ENCODE data around the gene KCNIP2. TPM values are rescaled to one million over a fixed set of nuclear protein-coding genes. Genes with fewer than 3 reads are reported as not detected.

KCNIP2 gene
- total and polyA plus RNA-seq, 2 of the 4 experiments (the other 2 are of a cell fraction): under 0.01 to 0.87 TPM

DNA sequence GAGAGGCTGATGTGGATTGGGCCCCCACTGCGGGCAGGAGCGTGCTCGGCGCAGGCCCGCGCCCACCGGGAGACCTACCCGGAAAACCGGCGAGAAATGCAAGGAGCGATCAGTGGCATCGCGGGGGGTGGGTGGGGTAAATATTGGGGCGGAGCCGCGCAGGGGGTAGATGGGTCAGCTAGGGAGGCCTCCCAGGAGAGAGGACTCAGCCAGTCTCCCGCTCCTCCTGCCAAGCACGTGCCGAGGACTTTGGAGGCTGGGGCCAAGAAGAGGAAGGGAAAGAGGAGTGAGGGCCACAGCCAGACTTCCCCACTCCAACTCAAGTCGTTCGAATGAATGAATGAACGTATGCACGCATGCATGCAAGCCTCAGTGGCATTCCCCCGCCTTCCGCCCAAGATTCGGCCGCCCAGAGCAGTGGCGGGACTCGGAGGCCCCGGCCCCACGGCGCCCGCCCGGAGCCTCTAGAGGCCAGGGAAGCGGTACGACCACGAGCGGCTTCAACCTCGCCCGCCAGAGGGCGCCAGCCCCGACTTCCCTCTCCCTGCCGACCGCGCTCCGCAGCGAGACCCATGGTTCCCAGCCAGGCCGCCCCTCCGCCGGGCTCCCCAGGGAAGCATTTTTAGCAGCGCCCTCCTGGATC, 63.9 kb downstream of the KCNIP2 start:
- H2AFZ ChIP-seq (replicated peaks; ENCODE audit: low read length, poor library complexity): peak overlapping the region; percentile 77
- dilution Hi-C loops (cut with HindIII; ENCODE audit: low sequenced_read_pairs, unreplicated experiment) (no loop called here), in situ Hi-C loops (cut with MboI; ENCODE audit: low sequenced_read_pairs) (loop anchor here (5.0 kb wide), 2 partner anchors 172 to 567 kb away; no protein-coding TSS in a partner anchor), intact Hi-C loops (cut with micrococcal nuclease) (loop anchor here (10.0 kb wide), 1 partner anchor 485 kb away; no protein-coding TSS in a partner anchor)
- DNase-seq: peak; percentile 46
- peak overlapping the region; percentile 72 for H3K23ac ChIP-seq (ENCODE audit: low read depth, low read length)
- peaks cover 40% of the 10 kb centered on the region for H4K20me1 ChIP-seq (ENCODE audit: insufficient read depth, low read length)
- no peak overlapping the region for H2BK20ac ChIP-seq (ENCODE audit: low read depth, low read length)
- no peak overlapping the region for H4K5ac ChIP-seq (ENCODE audit: low read depth, low read length)
- peak overlapping the region; percentile 94 for H2AK9ac ChIP-seq (replicated peaks; ENCODE audit: low read depth, low read length, poor library complexity)
- no peak overlapping the region for H2BK5ac ChIP-seq (ENCODE audit: low read depth, low read length, poor library complexity, severe bottlenecking)
- ATAC-seq (ENCODE audit: low read depth): peak; percentile 34
- H2BK15ac ChIP-seq (ENCODE audit: low read depth, low read length): no peak overlapping the region
- no peak overlapping the region for H2AK5ac ChIP-seq (ENCODE audit: low read depth, low read length)
- H4K8ac ChIP-seq (ENCODE audit: low read depth in 2 of 2, low read length in 2 of 2): peak overlapping the region in 1 of 2 experiments; percentile 56; a peak in 1 of 4 replicates
- no peak overlapping the region for H3K4me3 ChIP-seq (ENCODE audit: insufficient read depth, low read depth, low read length)
- peaks cover 31% of the 10 kb centered on the region for H3K27me3 ChIP-seq (ENCODE audit: control insufficient read depth, insufficient read depth, low read length)
- no peak overlapping the region for H3K4ac ChIP-seq (ENCODE audit: low read depth, low read length)
- no peaks in the 10 kb centered on the region for H3K9me3 ChIP-seq (ENCODE audit: control insufficient read depth, insufficient read depth, low read length)
- H3K4me2 ChIP-seq (ENCODE audit: low read depth, low read length): peak overlapping the region; percentile 73; the same call in 1 of the 2 replicates
- H3K4me1 ChIP-seq (ENCODE audit: control insufficient read depth, insufficient read depth, low read length): peaks cover 13% of the 10 kb centered on the region
- H3K79me1 ChIP-seq (ENCODE audit: low read depth in 1 of 2, low read length in 2 of 2): peaks cover 14 to 40% of the 10 kb centered on the region in 2 experiments; a peak in 3 of 4 replicates
- no peak overlapping the region for H3K14ac ChIP-seq (replicated peaks; ENCODE audit: low read depth, low read length)
- POLR2A ChIA-PET (ENCODE audit: unreplicated experiment): no interaction called here
- no peak overlapping the region for H3K18ac ChIP-seq (ENCODE audit: low read depth, low read length)
- H3K56ac ChIP-seq (ENCODE audit: extremely low read depth, insufficient read depth, low read length): no peak overlapping the region
- no TSS peak for BruUV-seq (replicated peaks)
- H3K9ac ChIP-seq (ENCODE audit: low read depth, low read length): no peak overlapping the region
- H2BK120ac ChIP-seq (ENCODE audit: low read depth, low read length): no peak overlapping the region
- no peak overlapping the region for H4K91ac ChIP-seq (ENCODE audit: insufficient read depth, low read depth, low read length)
- no peaks in the 10 kb centered on the region for H3K9me1 ChIP-seq (ENCODE audit: insufficient read depth, low read length)
- H3K36me3 ChIP-seq (ENCODE audit: control insufficient read depth, insufficient read depth, low read length): peaks cover 2% of the 10 kb centered on the region; the same call in 1 of the 2 replicates
- CTCF ChIA-PET: no interaction called here
- TF ChIP-seq, protein P1, sequence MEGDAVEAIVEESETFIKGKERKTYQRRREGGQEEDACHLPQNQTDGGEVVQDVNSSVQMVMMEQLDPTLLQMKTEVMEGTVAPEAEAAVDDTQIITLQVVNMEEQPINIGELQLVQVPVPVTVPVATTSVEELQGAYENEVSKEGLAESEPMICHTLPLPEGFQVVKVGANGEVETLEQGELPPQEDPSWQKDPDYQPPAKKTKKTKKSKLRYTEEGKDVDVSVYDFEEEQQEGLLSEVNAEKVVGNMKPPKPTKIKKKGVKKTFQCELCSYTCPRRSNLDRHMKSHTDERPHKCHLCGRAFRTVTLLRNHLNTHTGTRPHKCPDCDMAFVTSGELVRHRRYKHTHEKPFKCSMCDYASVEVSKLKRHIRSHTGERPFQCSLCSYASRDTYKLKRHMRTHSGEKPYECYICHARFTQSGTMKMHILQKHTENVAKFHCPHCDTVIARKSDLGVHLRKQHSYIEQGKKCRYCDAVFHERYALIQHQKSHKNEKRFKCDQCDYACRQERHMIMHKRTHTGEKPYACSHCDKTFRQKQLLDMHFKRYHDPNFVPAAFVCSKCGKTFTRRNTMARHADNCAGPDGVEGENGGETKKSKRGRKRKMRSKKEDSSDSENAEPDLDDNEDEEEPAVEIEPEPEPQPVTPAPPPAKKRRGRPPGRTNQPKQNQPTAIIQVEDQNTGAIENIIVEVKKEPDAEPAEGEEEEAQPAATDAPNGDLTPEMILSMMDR (conservative IDR thresholded peaks at IDR 0.05; ENCODE audit: low read depth, low read length): peak; percentile 81
- TF ChIP-seq MXI1 (IDR thresholded peaks at IDR 0.05; ENCODE audit: borderline replicate concordance, low read depth, low read length) (no peak), NFE2L2 (IDR thresholded peaks at IDR 0.05; ENCODE audit: low read depth, low read length) (no peak), SMC3 (IDR thresholded peaks at IDR 0.05; ENCODE audit: low read depth, low read length) (peak; percentile 42), MAZ (IDR thresholded peaks at IDR 0.05; ENCODE audit: borderline replicate concordance, low read depth, low read length) (peak; percentile 31; the same call in 1 of the 2 replicates), RAD21 (IDR thresholded peaks at IDR 0.05; ENCODE audit: low read length) (peak; percentile 38; the same call in 1 of the 2 replicates), RCOR1 (IDR thresholded peaks at IDR 0.05; ENCODE audit: insufficient replicate concordance, low read length) (no peak), POLR2A (IDR thresholded peaks at IDR 0.05; ENCODE audit: low read depth, low read length) (no peak), USF2 (IDR thresholded peaks at IDR 0.05; ENCODE audit: low read depth, low read length) (no peak)
- TF ChIP-seq, protein P2, sequence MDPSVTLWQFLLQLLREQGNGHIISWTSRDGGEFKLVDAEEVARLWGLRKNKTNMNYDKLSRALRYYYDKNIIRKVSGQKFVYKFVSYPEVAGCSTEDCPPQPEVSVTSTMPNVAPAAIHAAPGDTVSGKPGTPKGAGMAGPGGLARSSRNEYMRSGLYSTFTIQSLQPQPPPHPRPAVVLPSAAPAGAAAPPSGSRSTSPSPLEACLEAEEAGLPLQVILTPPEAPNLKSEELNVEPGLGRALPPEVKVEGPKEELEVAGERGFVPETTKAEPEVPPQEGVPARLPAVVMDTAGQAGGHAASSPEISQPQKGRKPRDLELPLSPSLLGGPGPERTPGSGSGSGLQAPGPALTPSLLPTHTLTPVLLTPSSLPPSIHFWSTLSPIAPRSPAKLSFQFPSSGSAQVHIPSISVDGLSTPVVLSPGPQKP (IDR thresholded peaks at IDR 0.05; ENCODE audit: borderline replicate concordance, low read depth, low read length): no peak
- 23% methylated on average over 23 of the region's 51 CpGs; no CpG with 5 or more reads in 1 of the 2 experiments for WGBS, 2 experiments (ENCODE audit: extremely low coverage in 2 of 2, insufficient read length in 1 of 2)
- H3K27ac ChIP-seq (ENCODE audit: insufficient read depth, low read length): no peak overlapping the region

All from IMR-90 (cell line).